SK-N-MC (cell line): ENCODE results near the gene REV1.

ENCODE experiments used
- EZH2 ChIP-seq: fragments of 200-600 bp; sonication (generic); IDR thresholded peaks from one replicate; pipeline ENCODE4 v1.6.1; 2017; ENCODE audit warnings: antibody characterized with exemption
- POLR2AphosphoS5 ChIP-seq: IDR thresholded peaks from 2 replicates; pipeline ENCODE4 v1.6.1; 2012; ENCODE audit warnings: mild to moderate bottlenecking, low read depth, low read length, borderline replicate concordance

- TF ChIP-seq POLR2AphosphoS5 (no peak), EZH2 (no peak)
Measured at GRCh38 chr2:99507937-99508818, 18.4 kb upstream of the REV1 start.
